ENCODE data around the gene SAP30.

The SAP30 gene

DNA sequence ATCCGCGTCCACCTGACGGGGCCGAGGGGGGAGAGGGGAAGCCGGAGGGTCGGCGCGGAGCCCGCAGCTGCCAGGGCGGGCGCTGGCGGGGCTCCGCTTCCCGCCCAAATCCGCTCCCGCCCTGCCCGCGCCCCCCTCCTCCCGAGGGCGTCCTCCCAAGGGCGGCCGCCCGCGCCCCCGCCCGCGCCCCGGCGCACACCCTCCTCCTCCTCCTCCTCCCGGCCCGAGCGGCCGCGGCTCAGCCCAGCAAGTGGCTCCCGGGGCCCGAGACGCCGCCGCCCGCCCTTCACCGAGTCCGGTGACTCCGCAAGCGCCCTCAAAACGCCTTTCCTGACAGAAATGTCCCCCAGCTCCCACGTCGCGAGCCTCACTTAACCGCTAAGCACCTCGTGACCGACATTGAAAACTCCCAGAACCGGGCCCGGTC lies 37.1 kb upstream of the SAP30 start:
- DNase-seq (ENCODE audit: low read depth) = peak; percentile 40
- no peak for TF ChIP-seq CTCF (IDR thresholded peaks at IDR 0.05; ENCODE audit: low read length, missing control alignments)
- H3K4me3 ChIP-seq (replicated peaks; ENCODE audit: low read depth, low read length) = peak overlapping the region; percentile 84

GRCh38 chr4:173334085-173334890 lies 36.5 kb upstream of the SAP30 start, which contains the start of gene HMGB2:
TSS of gene HMGB2 (minus strand) at chr4:173334358. CDS start at chr4:173333649, 709 bp downstream.
- no peak for TF ChIP-seq CTCF (IDR thresholded peaks at IDR 0.05; ENCODE audit: low read length, missing control alignments)
- peak within 1 kb of the TSS; percentile 84 for H3K4me3 ChIP-seq (replicated peaks; ENCODE audit: low read depth, low read length)
- DNase-seq (ENCODE audit: low read depth) = peak; percentile 100

DNA sequence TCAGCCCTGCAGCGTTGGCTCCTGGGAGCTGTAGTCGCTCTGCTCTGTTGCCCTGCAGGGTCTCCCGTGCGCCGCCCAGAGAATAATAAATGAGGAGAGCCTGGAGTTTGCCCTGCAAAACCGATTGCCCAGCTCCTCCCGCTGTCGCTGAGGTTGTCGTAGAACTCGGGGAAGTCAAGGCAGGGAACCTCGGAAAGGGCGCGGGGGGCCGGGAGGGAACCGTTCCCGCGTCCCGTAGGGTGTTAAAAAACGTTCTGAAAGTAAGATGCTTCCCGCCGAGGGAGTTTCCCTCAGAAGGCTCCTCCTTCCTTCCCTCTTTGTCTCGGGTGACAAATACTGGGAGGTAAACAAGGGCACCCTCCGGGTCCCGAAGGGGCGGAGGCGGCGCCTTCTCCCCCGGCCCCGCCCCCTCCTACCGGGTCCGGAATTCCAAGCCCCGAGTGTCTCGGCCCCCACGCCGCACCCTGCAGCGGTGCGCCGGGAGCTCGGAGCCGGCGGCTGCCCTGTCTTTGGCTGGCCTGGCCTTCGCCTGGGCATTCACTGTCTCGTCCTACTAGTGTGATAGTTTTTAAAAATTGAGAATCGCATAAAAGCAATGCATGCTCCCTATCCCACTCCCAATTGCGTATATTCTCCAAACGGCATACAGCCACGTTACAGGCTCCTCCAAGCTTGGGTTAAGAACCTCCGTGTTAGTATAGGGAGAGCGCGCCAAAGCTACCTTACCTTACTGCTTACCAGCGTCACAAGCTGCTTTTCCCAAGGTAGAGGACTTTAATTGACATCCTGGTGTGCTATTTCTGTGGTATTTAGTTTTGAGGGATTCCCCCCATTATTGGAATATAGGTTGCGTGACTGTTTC lies 35.6 kb upstream of the SAP30 start:
- no peak for TF ChIP-seq CTCF (IDR thresholded peaks at IDR 0.05; ENCODE audit: low read length, missing control alignments)
- peak overlapping the region; percentile 84 for H3K4me3 ChIP-seq (replicated peaks; ENCODE audit: low read depth, low read length)
- peak; percentile 75 for DNase-seq (ENCODE audit: low read depth)

DNA sequence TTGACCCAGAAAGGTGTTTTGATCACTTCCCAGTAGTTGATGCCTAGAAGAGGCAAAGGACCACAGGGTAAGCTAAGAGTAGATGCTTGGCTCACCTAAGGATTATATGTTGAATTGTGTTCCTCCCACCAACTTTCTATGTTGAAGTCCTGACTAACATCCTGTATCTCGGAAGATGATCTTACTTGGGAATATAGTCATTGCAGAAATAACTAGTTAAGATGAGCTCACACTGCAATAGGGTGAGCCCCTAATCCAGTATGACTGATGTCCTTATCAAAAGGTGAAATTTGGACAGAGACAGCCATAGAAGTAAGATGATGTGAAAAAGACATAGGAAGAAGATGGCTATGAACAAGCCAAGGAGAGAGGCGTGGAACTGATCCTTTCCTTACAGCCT lies 33.3 kb upstream of the SAP30 start:
- no peak for TF ChIP-seq CTCF (IDR thresholded peaks at IDR 0.05; ENCODE audit: low read length, missing control alignments)
- DNase-seq (ENCODE audit: low read depth) = no peak
- H3K4me3 ChIP-seq (replicated peaks; ENCODE audit: low read depth, low read length) = no peak overlapping the region

DNA sequence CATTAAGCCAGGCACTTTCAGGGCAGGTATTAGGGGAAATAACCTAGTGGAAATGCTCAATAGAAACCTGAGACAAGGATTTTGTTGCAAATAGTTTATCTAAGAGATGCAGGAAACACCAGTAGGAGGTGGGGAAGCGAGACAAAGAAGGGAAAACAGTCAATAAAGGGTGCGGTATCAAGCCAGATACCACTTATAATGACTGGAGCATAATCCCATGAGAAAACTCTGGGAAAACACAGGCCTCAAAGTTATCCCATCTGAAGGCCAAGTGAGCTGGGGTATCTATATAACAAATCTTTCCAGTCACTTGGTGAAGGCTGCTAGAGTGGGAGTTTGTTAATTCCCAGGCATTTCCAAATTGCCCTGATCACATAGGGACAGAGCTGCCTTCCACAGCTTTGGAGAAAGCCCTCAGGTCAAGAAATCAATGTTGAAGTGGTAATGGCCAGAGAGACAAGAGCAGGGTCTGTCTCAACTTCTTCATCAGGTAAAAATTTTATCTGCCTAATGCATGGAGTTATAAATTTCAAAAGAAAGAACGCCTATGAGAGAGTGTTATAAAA lies 26.8 kb upstream of the SAP30 start:
- TF ChIP-seq CTCF (IDR thresholded peaks at IDR 0.05; ENCODE audit: low read length, missing control alignments) = no peak
- no peak overlapping the region for H3K4me3 ChIP-seq (replicated peaks; ENCODE audit: low read depth, low read length)
- DNase-seq (ENCODE audit: low read depth) = no peak

GRCh38 chr4:173345648-173346047 lies 25.1 kb upstream of the SAP30 start:
- TF ChIP-seq CTCF (IDR thresholded peaks at IDR 0.05; ENCODE audit: low read length, missing control alignments) = no peak
- H3K4me3 ChIP-seq (replicated peaks; ENCODE audit: low read depth, low read length) = no peak overlapping the region

More at GRCh38 chr4:173345648-173346047, 25.1 kb upstream of the SAP30 start:
- no peak for DNase-seq (ENCODE audit: low read depth)

Data from fibroblast of pulmonary artery (primary cell).